Breast epithelium (tissue), 3 donors: Measurements from ENCODE around the gene PDRG1.

Source experiments
- POLR2A ChIP-seq: fragments of 450-650 bp; IDR thresholded peaks from one replicate; pipeline ENCODE4 v1.6.1; 2016; ENCODE audit warnings: antibody characterized with exemption, mild to moderate bottlenecking, moderate library complexity
- POLR2AphosphoS5 ChIP-seq, 3 donors: sonication (generic); formaldehyde crosslinking; IDR thresholded peaks; one replicate each; pipeline ENCODE4 v1.6.1; 2017; ENCODE audit warnings: antibody characterized with exemption in 3 of 3
- TF ChIP-seq, protein P1 (sequence below), 3 donors: fragments of 450-650 bp; IDR thresholded peaks; one replicate each; pipeline ENCODE4 v1.5.1; 2016 to 2017; ENCODE audit warnings: antibody characterized with exemption in 3 of 3, mild to moderate bottlenecking in 3 of 3, moderate library complexity in 3 of 3

DNA sequence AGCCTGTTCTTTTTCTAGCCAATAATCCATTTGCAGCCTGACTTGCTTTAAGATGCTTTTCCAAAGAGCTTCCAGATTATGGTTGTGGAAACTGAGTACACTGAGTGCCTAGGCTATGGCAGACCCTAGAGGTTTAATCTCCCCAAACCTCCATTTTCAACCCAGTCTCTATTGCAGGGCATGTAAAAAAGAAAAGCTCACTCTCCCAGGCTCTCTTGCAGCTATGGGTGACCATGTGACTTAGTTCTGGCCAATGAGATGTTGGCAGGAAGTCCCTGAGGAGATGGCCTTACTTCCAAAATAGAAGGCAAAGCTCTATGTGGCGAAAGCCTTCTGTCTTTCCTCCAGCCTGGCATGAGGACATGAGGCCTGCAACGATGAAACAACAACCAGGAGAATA lies 3.8 kb downstream of the PDRG1 start:
- TF ChIP-seq POLR2AphosphoS5 (IDR thresholded peaks at IDR 0.05) = no peak
- TF ChIP-seq POLR2A = no peak
- TF ChIP-seq, protein P1, sequence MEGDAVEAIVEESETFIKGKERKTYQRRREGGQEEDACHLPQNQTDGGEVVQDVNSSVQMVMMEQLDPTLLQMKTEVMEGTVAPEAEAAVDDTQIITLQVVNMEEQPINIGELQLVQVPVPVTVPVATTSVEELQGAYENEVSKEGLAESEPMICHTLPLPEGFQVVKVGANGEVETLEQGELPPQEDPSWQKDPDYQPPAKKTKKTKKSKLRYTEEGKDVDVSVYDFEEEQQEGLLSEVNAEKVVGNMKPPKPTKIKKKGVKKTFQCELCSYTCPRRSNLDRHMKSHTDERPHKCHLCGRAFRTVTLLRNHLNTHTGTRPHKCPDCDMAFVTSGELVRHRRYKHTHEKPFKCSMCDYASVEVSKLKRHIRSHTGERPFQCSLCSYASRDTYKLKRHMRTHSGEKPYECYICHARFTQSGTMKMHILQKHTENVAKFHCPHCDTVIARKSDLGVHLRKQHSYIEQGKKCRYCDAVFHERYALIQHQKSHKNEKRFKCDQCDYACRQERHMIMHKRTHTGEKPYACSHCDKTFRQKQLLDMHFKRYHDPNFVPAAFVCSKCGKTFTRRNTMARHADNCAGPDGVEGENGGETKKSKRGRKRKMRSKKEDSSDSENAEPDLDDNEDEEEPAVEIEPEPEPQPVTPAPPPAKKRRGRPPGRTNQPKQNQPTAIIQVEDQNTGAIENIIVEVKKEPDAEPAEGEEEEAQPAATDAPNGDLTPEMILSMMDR (IDR thresholded peaks at IDR 0.05) = no peak
